GM18951 (cell line): ENCODE data around the gene CPS1.

ENCODE experiments used
- POLR2A ChIP-seq: IDR thresholded peaks from 4 replicates; pipeline ENCODE4 v1.6.1; 2011; ENCODE audit warnings: mild to moderate bottlenecking; ENCODE audit not compliant: insufficient read length, insufficient read depth; ENCODE audit errors: extremely low read depth
- in situ Hi-C: fragments of 300-500 bp; cut with MboI; formaldehyde crosslinking; loops from one replicate; pipeline ENCODE4 v1.12.0; 2022; ENCODE audit warnings: low sequenced_read_pairs, mixed read lengths, inconsistent platforms; ENCODE audit not compliant: unreplicated experiment

CPS1 gene

DNA sequence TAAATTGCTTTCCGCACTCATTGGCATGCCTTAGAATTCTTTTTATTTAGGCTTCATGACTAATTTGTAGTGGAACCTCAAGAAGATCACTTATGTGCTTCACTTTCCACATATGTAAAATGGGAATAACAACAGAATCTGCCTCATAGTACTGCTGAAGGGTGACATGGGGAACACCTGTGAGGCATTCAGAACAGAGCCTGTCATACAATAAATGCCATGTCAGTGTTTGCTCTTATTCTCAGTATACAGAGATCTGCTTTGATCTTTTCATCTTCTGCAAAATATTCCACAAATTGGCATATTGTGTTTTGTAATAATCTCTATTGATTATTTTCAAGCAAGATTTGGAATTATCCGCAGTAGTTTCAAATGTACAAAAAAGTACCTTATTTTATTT lies 17.4 kb upstream of the CPS1 start:
- TF ChIP-seq POLR2A, result no peak

DNA sequence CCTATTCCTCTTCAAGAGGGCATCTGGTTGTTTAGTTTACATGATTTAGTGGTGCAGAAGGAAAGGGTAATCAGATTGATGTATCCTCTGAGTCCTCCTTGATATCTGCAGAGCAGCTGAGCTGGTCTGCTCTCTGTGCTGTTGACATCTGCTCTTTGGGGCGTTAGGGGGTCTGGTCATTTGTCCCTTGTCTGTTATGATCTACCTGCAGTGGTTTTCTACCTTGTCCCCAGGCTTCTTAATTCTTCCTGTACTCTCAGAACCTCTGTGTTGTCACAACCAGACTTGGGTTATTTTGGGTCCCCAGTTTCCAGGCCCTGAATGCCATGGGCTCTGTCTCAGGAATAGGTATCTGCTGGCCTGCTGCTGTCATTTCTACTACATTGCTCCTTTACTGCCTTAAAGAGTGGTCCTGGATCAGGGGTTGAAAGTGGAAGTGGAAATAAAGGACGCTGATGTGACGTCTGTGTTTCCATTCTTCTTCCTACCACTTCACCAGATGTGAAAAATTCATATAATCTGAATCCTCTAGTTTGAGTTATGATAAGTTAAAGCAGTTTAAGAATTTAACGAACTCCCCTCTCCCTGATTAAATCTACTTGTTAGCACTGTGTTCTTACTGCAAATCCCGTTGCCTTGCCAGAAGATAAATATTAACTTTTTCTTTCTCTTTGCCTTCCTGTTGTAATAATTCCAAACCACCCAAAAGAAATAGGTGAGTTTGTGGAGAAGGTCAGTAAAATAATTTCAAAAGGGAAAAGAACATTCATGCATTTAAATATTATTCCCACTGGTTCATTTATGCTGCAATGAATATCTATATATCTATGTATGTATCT lies 16.6 kb upstream of the CPS1 start:
- in situ Hi-C loops, result no loop called here

More for the DNA sequence above, 17.4 kb upstream of the CPS1 start:
- in situ Hi-C loops, result no loop called here

DNA sequence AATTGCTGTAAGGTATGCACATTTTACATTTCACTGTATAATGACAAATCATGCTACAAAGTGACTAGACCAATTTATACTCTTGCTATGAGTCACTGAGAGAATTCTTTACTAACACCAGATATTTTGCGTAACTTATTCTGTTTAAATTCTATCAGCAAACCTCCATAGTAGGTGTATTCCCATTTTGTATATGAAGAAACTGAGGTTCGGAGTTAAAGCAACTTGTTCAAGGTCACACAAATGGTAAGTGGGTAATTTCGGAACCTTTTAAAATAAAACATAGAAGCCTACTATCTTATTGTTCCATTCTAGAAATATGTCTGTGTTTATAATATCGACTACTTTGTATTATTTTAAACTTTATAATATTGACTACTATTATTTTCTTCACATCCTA lies 15.9 kb upstream of the CPS1 start:
- in situ Hi-C loops, result no loop called here

More for the DNA sequence above, 16.6 kb upstream of the CPS1 start:
- TF ChIP-seq POLR2A, result no peak

DNA sequence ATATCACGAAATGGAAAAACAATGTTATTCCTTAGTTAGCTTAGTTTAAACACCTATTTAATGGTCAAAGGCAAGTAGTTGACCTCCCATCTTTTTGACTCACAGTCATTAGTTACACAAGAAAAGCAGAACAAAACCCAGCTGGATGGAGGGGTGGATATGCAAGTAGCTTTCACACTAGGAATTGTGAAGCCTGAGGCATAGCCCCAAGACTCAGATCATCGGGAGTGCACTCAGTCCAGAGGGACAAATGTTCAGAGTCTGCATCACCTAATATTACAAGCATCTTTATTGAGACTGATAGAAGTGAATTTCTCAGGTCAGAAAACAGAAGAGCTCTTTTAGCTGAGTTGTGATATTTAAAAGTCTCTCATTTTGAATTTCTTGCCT lies 15.5 kb upstream of the CPS1 start:
- no peak for TF ChIP-seq POLR2A
- in situ Hi-C loops, result no loop called here

More for the DNA sequence above, 15.9 kb upstream of the CPS1 start:
- no peak for TF ChIP-seq POLR2A

DNA sequence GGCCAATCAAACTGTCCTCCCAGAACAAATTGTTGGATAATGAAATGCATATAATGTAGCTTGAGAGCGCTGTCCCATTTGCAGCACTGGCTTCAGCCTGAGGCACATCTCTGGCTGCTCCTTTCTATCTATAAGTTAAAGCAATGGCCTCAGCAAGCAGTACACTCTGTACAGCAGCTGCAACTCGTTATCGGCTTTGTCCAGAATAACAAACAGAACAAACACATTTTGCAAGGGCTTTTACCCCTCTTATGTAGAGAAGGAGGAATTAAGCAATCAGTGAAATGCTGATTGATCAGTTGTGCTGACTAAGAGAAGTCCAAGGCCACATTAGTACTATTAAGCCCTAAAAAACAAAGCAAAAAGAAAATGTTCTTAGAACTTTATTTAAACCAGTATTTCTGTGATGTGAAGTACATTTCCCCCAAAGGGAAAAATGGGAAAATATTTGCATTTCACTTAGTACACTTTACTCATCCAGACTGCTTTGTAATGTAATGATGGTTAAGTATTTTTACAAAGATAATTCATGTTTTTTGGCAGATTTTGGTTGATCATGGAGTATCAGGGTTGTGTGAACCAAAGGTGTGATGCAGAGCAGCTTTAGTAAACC lies 15.0 kb upstream of the CPS1 start:
- in situ Hi-C loops, result no loop called here
- no peak for TF ChIP-seq POLR2A

DNA sequence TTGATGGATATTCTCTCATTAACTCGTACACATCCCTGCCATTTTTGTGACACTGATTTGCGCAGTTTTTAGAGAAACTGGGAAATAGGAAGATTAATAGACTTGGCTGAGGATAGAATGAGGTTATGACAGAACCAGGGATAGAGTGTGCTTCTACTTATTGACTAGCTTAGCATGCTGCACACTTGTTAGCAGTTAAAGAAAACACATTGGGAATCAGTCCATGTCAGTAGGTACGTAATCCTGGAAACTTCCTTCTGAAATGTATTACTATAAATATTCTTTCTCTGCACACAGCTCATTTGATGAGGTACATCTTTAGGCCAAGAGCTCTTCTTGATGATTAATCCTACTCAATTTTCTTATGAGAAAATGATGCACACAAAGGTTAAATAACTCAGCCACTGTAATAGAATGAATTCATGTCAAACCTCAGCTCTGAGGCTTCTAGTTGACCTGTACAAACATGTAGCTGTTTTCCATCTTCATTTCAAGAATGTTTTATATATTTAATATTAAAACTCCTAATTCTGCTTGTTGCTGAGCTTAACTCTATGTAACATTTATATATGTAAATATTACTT lies 12.3 kb upstream of the CPS1 start:
- no peak for TF ChIP-seq POLR2A
- in situ Hi-C loops, result no loop called here

DNA sequence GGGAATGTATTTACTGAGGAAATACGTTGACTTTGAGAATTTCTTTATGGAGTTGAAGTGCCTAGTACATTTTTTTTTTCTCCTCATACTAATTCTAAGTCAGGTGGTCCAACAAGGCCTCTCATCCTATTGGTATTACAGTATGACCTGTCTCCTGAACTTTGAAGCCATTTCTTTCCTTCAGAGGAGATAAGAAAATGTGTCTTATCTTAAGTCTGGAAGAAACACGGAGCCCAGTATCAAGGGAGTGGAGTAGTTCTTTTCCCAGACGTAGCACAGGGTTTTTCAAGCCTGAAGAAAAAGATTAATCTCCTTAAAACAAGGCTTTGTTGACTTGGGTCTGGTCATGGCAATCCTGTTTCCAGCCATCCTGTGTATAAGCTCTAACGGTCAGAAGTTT lies 11.6 kb upstream of the CPS1 start:
- no peak for TF ChIP-seq POLR2A
- in situ Hi-C loops, result no loop called here

DNA sequence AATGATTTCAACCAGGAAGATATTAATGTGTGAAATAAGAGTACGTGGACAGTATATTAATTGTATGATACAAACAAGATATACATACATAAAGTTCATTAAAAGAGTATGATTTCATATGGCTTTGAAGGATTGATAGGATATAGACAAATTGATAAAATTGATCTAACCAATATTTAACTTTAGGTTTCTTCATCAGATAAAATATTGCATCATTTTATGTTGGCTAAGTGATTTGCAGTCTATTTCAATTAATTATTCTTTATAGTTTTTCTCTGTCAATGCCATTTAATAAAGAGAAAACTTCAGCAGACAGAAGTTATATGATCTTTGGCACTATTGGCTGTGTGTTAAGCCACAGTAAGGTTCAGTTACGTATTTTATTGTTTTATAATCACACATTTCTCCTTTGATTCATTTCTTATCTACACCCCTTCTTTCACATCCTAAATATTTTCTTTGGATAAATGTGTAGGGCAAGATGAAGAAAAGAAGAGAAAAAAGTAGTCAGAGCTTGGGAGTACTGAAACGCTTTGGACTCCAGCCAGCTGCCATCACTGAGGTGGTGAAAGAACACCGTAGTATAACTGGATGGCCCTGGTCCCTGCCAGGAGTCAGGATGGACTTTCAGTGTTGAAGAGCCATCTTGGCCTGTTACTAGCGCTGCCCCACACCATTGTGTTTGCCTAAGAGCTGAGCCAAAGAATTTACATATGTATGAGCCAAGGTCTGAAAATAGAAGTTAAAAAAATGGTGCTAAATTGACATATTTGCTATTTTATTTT lies 9.8 kb upstream of the CPS1 start:
- in situ Hi-C loops, result no loop called here
- no peak for TF ChIP-seq POLR2A

DNA sequence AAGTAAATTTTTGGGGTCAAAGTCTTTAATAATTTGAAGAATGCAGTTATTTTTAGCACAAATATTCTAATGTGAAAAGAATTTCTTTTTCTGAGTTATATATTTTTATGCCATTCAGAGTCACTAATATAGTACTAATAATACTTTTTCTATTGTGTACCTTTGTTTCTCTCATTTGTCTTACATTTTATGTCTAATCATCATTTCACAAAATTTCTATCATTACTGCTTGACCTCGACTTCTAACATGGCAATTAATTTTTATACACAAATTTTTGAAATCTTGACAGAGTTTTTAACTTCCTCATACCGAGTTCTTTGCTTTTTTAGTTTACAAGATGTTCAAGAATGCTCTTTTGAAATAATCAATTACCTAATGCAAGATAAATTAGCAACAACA lies 8.4 kb upstream of the CPS1 start:
- no peak for TF ChIP-seq POLR2A
- in situ Hi-C loops, result no loop called here

DNA sequence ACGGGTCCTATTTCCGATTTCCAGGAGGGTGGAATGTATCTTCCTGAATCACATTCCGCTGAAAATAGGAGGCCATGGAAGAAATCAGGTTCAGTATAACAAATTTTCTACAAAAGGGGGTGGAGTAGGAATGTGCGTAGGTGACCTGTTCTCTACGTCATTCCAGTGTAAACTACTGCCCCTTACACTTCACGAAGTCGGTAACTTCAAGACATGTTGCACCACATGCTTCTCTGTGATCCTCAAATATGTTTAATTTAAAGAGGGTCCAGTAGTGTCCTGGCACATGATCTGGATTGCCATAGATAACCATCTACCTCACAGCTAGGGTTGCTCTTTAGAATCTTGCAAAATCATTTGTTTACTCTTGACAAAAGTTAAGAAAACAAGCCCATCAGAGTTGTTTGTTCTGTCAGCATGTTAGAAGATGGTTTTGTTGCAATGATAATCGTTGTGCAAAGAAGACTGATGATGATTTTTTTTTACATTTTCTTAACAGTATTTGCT lies 7.5 kb upstream of the CPS1 start:
- no peak for TF ChIP-seq POLR2A
- in situ Hi-C loops, result no loop called here

DNA sequence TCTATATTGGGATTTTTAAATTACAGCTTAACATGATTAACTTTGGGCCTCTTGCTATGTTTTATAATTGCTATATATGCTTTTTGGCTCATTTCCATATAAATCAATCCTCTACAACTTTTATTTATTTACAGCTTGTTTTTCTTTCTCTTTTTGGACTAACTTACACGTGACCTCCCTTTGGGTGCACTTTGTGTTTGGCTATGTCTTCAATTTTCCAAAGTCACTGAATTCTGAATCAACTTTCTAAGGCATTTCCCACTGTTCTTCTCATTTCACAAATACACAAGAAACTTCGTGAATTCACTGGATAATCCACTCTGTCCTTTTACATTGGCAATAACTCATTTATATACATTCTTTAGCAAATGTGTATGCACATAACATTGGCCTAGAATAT lies 5.4 kb upstream of the CPS1 start:
- in situ Hi-C loops, result no loop called here
- TF ChIP-seq POLR2A, result no peak

DNA sequence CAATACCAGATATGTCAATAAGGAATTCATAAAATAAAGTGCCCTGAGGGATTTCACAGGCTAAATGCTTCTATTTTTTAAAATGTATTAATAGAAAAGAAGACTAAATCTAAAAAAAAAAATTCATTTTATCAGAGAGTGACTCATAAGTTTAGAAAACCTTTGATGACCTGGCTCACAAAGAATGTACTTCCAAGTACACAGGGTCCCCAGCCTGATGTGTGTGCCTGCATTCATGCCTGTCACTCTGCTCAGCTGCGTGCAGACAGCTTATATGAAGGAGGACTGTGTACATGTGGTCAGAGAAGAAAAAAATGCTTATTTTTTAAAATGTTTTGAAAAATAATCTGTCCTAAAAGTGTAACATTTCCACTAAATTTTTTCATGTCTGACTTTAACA lies 3.0 kb upstream of the CPS1 start:
- in situ Hi-C loops, result no loop called here
- TF ChIP-seq POLR2A, result no peak

DNA sequence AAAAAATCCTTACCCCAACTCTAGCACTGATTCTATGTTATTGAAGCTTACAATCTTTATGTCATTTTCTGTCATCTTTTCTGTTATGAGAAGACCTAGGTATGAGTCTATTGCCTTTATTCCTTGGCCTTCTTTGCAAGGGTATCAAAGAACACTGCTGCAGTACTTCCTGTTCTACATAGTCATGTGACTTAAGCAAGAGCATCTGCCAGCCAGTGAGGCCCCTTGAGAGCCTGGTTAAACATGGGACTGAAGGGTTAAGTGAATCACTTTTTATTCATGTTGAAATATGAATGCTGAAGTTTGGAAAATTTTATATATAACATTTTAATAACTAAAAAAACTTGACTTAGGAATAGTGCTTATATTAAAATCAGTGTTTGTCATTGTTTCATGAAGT lies 844 bp upstream of the CPS1 start:
- in situ Hi-C loops, result no loop called here
- no peak for TF ChIP-seq POLR2A
